ENCODE data around the gene TRMT11. TPM values are rescaled to one million over a fixed set of nuclear protein-coding genes. Genes with fewer than 3 reads are reported as not detected.

TRMT11 gene
- total RNA-seq, 1 donor from 2014 or later, result 33.4 TPM

DNA sequence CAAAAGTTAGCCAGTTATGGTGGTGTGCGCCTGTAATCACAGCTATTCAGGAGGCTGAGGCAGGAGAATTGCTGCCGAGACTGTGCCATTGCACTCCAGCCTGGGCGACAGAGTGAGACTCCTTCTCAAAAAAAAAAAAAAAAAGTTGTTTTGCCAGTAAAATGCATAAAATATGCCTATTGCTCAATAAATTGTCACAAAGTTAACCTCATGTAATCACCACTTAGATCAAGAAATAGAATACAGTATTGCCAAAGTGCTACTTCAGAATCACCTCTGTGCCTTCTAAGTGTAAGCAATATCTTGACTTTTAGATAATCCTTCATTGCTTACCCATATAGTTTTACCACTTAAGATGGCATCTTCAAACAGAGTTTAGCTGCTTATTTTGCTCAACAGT is 80.7 kb downstream of the TRMT11 start:
- CTCF ChIA-PET, result no interaction called here
- ATAC-seq (ENCODE audit: low read depth) (no peak), DNase-seq (no peak)
- intact Hi-C loops (cut with micrococcal nuclease), result no loop called here
- no peak overlapping the region for H3K4me3 Mint-ChIP-seq
- peaks cover 2% of the 10 kb centered on the region for H3K9me3 Mint-ChIP-seq
- no peaks in the 10 kb centered on the region for H3K4me1 Mint-ChIP-seq
- H3K27me3 Mint-ChIP-seq, result no peaks in the 10 kb centered on the region
- no peak overlapping the region for H3K27ac Mint-ChIP-seq
- H3K36me3 Mint-ChIP-seq (ENCODE audit: low read depth), result peaks cover 6% of the 10 kb centered on the region
- POLR2A ChIA-PET, result no interaction called here
- TF ChIP-seq, protein P1, sequence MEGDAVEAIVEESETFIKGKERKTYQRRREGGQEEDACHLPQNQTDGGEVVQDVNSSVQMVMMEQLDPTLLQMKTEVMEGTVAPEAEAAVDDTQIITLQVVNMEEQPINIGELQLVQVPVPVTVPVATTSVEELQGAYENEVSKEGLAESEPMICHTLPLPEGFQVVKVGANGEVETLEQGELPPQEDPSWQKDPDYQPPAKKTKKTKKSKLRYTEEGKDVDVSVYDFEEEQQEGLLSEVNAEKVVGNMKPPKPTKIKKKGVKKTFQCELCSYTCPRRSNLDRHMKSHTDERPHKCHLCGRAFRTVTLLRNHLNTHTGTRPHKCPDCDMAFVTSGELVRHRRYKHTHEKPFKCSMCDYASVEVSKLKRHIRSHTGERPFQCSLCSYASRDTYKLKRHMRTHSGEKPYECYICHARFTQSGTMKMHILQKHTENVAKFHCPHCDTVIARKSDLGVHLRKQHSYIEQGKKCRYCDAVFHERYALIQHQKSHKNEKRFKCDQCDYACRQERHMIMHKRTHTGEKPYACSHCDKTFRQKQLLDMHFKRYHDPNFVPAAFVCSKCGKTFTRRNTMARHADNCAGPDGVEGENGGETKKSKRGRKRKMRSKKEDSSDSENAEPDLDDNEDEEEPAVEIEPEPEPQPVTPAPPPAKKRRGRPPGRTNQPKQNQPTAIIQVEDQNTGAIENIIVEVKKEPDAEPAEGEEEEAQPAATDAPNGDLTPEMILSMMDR (IDR thresholded peaks at IDR 0.05), result no peak

DNA sequence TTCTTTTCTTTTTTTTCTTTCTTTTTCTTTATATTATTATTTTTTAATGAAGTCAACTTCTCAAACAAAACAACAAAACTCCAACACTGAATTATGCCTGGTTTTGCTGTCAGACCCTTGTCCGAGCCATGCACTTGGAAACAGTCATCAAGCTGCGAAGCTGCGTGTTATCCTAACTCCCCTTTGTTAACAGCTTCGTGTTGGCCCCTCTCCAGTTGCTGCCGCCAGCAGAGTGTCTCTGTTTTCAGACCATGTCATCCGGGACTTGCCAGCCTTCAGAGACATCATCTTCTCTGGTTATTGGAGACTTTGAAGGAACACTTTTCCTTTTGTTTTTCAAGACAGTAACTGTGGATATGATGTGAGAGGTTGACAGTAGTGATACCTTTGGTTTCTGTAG is 83.1 kb downstream of the TRMT11 start:
- H3K4me3 Mint-ChIP-seq, result no peak overlapping the region
- H3K27ac Mint-ChIP-seq, result no peak overlapping the region
- no peak for ATAC-seq (ENCODE audit: low read depth)
- H3K9me3 Mint-ChIP-seq, result peaks cover 2% of the 10 kb centered on the region
- peaks cover 6% of the 10 kb centered on the region for H3K36me3 Mint-ChIP-seq (ENCODE audit: low read depth)
- intact Hi-C loops (cut with micrococcal nuclease), result no loop called here
- TF ChIP-seq, protein P1 (IDR thresholded peaks at IDR 0.05), result no peak
- H3K27me3 Mint-ChIP-seq, result no peaks in the 10 kb centered on the region
- DNase-seq, result no peak
- POLR2A ChIA-PET, result no interaction called here
- H3K4me1 Mint-ChIP-seq, result no peaks in the 10 kb centered on the region
- CTCF ChIA-PET, result no interaction called here

- no peaks in the 10 kb centered on the region for H3K27me3 Mint-ChIP-seq
- ChIA-PET POLR2A (no interaction called here), CTCF (no interaction called here)
- H3K27ac Mint-ChIP-seq, result no peak overlapping the region
- H3K4me3 Mint-ChIP-seq, result no peak overlapping the region
- TF ChIP-seq, protein P1 (IDR thresholded peaks at IDR 0.05), result no peak
- ATAC-seq (ENCODE audit: low read depth) (no peak), DNase-seq (no peak)
- intact Hi-C loops (cut with micrococcal nuclease), result no loop called here
- H3K9me3 Mint-ChIP-seq, result peaks cover under 1% of the 10 kb centered on the region
- peaks cover 4% of the 10 kb centered on the region for H3K36me3 Mint-ChIP-seq (ENCODE audit: low read depth)
- H3K4me1 Mint-ChIP-seq, result no peaks in the 10 kb centered on the region
Measured at GRCh38 chr6:126071000-126071647, 84.8 kb downstream of the TRMT11 start.

DNA sequence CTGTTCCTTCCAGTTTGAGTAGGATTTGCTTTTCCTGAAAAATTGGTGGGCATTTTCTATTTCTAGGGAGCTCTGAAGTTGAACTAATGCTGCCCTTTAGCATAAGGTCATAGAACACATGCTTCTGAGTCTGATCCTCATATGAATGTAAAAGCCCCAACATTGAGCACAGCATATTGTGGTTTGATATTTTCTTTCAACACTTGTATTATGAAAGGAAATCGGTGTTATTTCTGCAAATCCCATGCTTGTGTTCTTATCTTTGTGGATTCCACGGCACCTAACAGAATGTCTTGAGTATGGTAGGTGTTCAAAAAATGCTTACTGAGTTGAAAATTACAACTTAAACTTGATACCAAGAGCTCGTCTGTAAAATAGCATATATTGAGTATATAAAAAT is 85.8 kb downstream of the TRMT11 start:
- intact Hi-C loops (cut with micrococcal nuclease), result no loop called here
- ChIA-PET POLR2A (no interaction called here), CTCF (no interaction called here)

DNA sequence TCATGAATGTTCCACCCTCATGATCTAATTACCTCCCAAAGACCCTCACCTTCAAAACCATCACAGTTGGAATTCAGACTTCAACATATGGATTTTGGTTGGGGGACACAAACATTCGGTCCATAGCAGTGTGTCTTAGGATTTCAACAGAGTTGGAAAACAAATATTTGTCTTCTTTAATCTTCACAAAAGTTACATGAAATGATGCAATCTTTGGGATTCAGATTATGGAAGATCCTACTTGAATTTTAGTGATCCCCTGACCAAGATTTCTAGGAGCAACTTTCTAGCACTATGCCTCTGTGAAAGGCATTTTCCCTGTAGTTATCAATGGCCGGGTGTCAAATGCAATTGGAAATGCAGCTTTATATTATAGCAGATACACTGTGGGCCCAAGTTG is 86.5 kb downstream of the TRMT11 start:
- Mint-ChIP-seq H3K27me3 (no peaks in the 10 kb centered on the region), H3K9me3 (no peaks in the 10 kb centered on the region), H3K4me3 (no peak overlapping the region), H3K27ac (no peak overlapping the region), H3K4me1 (no peaks in the 10 kb centered on the region), H3K36me3 (ENCODE audit: low read depth) (peaks cover 9% of the 10 kb centered on the region)
- intact Hi-C loops (cut with micrococcal nuclease), result no loop called here
- TF ChIP-seq, protein P1 (IDR thresholded peaks at IDR 0.05), result no peak
- DNase-seq (no peak), ATAC-seq (ENCODE audit: low read depth) (no peak)
- ChIA-PET POLR2A (no interaction called here), CTCF (no interaction called here)

More for the DNA sequence above, 85.8 kb downstream of the TRMT11 start:
- no peak overlapping the region for H3K4me3 Mint-ChIP-seq
- no peak overlapping the region for H3K27ac Mint-ChIP-seq
- TF ChIP-seq, protein P1 (IDR thresholded peaks at IDR 0.05), result no peak
- H3K27me3 Mint-ChIP-seq, result no peaks in the 10 kb centered on the region
- H3K36me3 Mint-ChIP-seq (ENCODE audit: low read depth), result peaks cover 6% of the 10 kb centered on the region
- no peak for DNase-seq
- H3K9me3 Mint-ChIP-seq, result no peaks in the 10 kb centered on the region
- no peak for ATAC-seq (ENCODE audit: low read depth)
- no peaks in the 10 kb centered on the region for H3K4me1 Mint-ChIP-seq

All from activated B cell treated with CpG ODN at 0.5 μM for 24 hours (primary cell).